Measurements from ENCODE around the gene PPP2R2C. TPM values are rescaled to one million over a fixed set of nuclear protein-coding genes. Genes with fewer than 3 reads are reported as not detected.

PPP2R2C gene
- total and polyA plus RNA-seq, 2 donors: 5.4 to 6.4 TPM

DNA sequence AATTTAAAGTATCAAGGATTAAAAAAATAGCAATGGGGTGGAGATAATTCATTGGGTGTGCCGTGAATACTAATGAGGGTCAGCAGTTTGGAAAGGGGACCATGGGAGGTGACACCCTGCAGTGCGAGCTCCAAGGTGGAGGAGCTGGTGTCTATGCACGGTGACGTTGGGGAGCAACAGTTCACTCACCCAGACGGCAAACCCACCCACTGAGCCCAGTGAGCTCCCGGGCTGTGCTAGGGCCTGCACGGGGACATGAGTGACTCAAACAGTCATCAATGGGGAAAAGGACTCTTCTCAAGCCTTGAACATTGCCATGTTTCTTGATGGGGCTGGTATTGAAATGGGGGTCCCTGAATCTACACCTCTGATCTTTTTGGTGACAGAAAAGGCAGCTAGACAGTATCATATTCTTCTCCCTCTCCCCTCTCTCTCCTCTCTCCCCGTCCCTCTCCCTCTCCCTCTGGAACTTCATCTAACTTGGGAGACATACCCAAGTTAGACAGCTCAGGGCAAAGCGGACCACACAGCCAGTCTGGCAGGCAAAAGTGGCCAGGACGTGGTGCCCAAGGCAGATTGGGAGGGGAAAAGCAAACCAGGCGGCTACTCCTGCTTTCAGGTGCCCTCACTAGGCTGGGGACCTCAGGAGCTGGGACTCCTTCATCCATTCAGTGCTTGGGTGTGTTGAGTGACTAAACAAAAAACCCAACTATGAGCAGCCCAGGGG, 26.3 kb upstream of the PPP2R2C start:
- H3K9me3 ChIP-seq (ENCODE audit: control insufficient read depth in 2 of 2, insufficient read depth in 1 of 2, low read length in 1 of 2): peaks cover 0 to 6% of the 10 kb centered on the region in 2 donors
- no peaks in the 10 kb centered on the region for H3K4me1 ChIP-seq (ENCODE audit: control insufficient read depth in 2 of 2, insufficient read depth in 2 of 2, low read length in 2 of 2)
- 80% methylated on average over 11 of the region's 11 CpGs for WGBS
- DNase-seq (ENCODE audit: low read depth in 6 of 9, low spot score in 9 of 9): no peak
- no peak overlapping the region for H3K27ac ChIP-seq (ENCODE audit: low read depth in 1 of 2, low read length in 1 of 2)
- no peak overlapping the region for H3K4me3 ChIP-seq (ENCODE audit: low read length in 2 of 2)
- H3K36me3 ChIP-seq (ENCODE audit: control insufficient read depth in 2 of 2, insufficient read depth in 2 of 2, low read length in 1 of 2): no peaks in the 10 kb centered on the region
- no peaks in the 10 kb centered on the region for H3K27me3 ChIP-seq (ENCODE audit: control insufficient read depth in 2 of 2, insufficient read depth in 1 of 2, low read length in 1 of 2)

DNA sequence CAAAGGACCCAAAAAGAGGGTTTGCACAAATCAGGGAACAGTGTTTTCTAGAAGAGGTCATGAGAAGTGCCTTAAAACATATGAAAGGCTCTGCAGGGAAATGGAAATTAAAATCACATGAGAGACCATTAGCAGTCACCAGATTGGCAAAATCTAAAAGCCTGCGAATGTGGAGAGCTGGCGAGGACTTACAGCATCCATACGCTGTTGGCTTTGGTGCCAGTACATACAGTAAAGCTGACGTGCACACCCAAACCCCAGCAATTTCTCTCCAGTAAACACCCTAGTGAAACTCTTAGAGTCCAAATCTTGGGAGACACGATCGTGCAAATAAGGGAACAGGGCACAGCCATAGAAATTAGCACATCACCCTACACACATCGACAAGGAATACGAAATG, 25.4 kb upstream of the PPP2R2C start:
- no peaks in the 10 kb centered on the region for H3K36me3 ChIP-seq (ENCODE audit: control insufficient read depth in 2 of 2, insufficient read depth in 2 of 2, low read length in 1 of 2)
- 93% methylated on average over 8 of the region's 8 CpGs for WGBS
- no peak for DNase-seq (ENCODE audit: low read depth in 6 of 9, low spot score in 9 of 9)
- H3K27ac ChIP-seq (ENCODE audit: low read depth in 1 of 2, low read length in 1 of 2): no peak overlapping the region
- H3K4me1 ChIP-seq (ENCODE audit: control insufficient read depth in 2 of 2, insufficient read depth in 2 of 2, low read length in 2 of 2): no peaks in the 10 kb centered on the region
- H3K9me3 ChIP-seq (ENCODE audit: control insufficient read depth in 2 of 2, insufficient read depth in 1 of 2, low read length in 1 of 2): peaks cover 0 to under 1% of the 10 kb centered on the region in 2 donors
- H3K4me3 ChIP-seq (ENCODE audit: low read length in 2 of 2): no peak overlapping the region
- no peaks in the 10 kb centered on the region for H3K27me3 ChIP-seq (ENCODE audit: control insufficient read depth in 2 of 2, insufficient read depth in 1 of 2, low read length in 1 of 2)

DNA sequence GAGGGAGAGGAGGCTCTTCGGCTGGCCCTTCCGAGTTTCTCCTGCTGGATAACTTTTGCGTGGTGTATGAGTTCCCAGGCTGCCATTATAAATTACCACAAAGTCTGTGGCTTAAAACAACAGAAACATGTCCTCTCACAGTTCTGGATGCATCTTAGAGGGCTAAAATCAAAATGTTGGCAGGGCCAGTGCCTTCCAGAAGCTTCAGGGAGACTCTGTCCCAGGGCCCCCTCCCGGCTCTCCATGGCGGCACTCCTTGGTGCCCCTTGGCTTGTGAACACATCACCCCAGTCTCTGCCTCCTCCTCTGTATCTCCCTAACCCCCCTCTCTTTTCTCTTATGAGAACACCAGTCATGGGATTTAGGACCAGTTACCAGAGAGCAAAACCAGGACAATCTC, 23.3 kb upstream of the PPP2R2C start:
- WGBS: 97% methylated on average over 5 of the region's 5 CpGs
- Histone ChIP-seq H3K27ac (ENCODE audit: low read depth in 1 of 2, low read length in 1 of 2) (no peak overlapping the region), H3K4me3 (ENCODE audit: low read length in 2 of 2) (no peak overlapping the region), H3K4me1 (ENCODE audit: control insufficient read depth in 2 of 2, insufficient read depth in 2 of 2, low read length in 2 of 2) (no peaks in the 10 kb centered on the region), H3K9me3 (ENCODE audit: control insufficient read depth in 2 of 2, insufficient read depth in 1 of 2, low read length in 1 of 2) (no peaks in the 10 kb centered on the region), H3K36me3 (ENCODE audit: control insufficient read depth in 2 of 2, insufficient read depth in 2 of 2, low read length in 1 of 2) (no peaks in the 10 kb centered on the region), H3K27me3 (ENCODE audit: control insufficient read depth in 2 of 2, insufficient read depth in 1 of 2, low read length in 1 of 2) (no peaks in the 10 kb centered on the region)
- DNase-seq (ENCODE audit: low read depth in 6 of 9, low spot score in 9 of 9): no peak

DNA sequence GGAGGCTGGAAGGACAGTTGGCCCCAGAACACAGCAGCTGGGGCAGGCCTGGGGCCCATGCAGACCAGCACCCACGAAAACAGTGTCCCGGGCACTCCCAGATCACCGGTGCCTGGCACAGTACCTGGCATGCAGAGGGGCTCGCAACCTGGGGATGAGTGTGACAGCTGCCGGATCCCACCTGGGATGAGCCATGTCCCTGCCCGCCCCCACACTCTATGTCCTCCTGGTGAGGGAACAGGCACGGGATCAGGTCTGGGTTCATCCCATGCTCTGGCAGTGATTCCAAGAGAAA, 22.8 kb upstream of the PPP2R2C start:
- Histone ChIP-seq H3K27me3 (ENCODE audit: control insufficient read depth in 2 of 2, insufficient read depth in 1 of 2, low read length in 1 of 2) (no peaks in the 10 kb centered on the region), H3K4me3 (ENCODE audit: low read length in 2 of 2) (no peak overlapping the region), H3K9me3 (ENCODE audit: control insufficient read depth in 2 of 2, insufficient read depth in 1 of 2, low read length in 1 of 2) (no peaks in the 10 kb centered on the region), H3K27ac (ENCODE audit: low read depth in 1 of 2, low read length in 1 of 2) (no peak overlapping the region), H3K4me1 (ENCODE audit: control insufficient read depth in 2 of 2, insufficient read depth in 2 of 2, low read length in 2 of 2) (no peaks in the 10 kb centered on the region), H3K36me3 (ENCODE audit: control insufficient read depth in 2 of 2, insufficient read depth in 2 of 2, low read length in 1 of 2) (no peaks in the 10 kb centered on the region)
- DNase-seq (ENCODE audit: low read depth in 6 of 9, low spot score in 9 of 9): no peak
- 90% methylated on average over 7 of the region's 7 CpGs for WGBS

DNA sequence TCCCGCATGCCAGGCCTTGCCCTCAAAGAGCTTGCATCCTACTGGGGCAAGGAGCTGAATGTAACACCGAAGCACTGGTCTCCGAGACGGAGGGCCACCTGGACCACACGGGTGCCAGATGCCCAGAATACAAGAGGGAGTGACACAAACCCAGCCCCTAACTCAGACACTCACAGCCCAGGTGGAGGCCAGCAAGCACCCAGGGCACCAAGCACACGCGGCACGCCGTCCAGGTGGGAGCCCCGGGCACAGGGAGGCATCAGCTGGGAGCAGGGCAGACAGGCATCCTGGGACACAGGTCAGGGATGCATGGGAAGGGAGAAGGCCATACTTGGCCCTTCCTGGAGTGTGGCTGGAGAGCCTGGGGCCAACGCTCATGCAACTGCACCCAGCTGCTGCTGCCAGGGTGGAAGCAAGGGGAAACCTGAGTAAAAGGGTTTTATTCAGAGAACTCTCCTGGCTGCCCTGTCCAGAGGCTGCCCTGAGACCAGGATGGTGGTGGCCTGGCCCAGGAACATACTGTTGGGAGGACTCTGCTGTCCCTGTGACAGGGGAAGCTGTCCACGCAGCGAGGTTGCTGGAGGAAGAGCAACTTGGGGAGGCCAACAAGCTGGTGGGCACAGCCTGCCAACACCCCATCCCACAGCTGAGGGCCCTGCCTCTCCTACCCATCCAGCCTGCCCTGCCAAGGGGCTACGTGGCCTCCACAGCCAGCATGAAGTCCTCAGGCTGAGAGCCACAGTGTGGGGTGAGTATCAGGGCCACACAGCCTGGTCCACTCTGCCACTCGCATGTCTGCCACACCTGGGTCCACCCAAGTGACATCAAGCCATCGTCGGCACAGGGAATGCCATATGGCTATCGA, 22.2 kb upstream of the PPP2R2C start:
- WGBS: 88% methylated on average over 18 of the region's 18 CpGs
- Histone ChIP-seq H3K4me3 (ENCODE audit: low read length in 2 of 2) (no peak overlapping the region), H3K36me3 (ENCODE audit: control insufficient read depth in 2 of 2, insufficient read depth in 2 of 2, low read length in 1 of 2) (no peaks in the 10 kb centered on the region), H3K4me1 (ENCODE audit: control insufficient read depth in 2 of 2, insufficient read depth in 2 of 2, low read length in 2 of 2) (no peaks in the 10 kb centered on the region), H3K27ac (ENCODE audit: low read depth in 1 of 2, low read length in 1 of 2) (no peak overlapping the region), H3K9me3 (ENCODE audit: control insufficient read depth in 2 of 2, insufficient read depth in 1 of 2, low read length in 1 of 2) (no peaks in the 10 kb centered on the region), H3K27me3 (ENCODE audit: control insufficient read depth in 2 of 2, insufficient read depth in 1 of 2, low read length in 1 of 2) (no peaks in the 10 kb centered on the region)
- DNase-seq (ENCODE audit: low read depth in 6 of 9, low spot score in 9 of 9): no peak

DNA sequence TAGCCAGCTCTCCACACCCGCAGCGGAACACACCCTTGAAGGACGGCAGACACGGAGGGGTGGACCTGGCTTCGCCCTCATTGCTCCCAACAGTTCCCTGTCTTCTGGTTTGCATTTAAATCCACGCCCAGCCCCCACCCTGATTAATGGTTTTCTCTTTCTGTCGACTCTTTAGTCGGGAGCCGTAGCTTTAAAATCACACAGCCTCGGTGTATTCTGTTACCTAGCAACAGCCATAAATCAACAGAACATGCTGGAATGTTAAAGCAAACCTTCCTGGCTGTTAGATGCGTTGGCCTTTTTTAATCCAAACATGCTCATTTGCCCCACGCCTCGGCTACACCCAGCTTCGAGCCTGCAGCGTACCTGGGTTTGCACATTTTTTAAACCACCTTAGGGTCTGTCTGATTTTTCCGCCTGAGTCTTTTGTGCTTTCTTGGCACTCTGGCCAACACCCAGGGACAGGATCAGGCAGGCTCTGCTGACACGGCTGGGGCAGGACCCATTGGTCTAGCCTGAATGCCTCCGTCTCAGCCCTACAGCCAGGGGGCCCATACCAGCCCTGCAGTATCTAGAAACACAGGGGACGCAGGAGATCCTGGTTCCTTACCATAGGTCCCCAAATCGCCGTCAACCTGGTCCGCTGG, 21.4 kb upstream of the PPP2R2C start:
- no peaks in the 10 kb centered on the region for H3K4me1 ChIP-seq (ENCODE audit: control insufficient read depth in 2 of 2, insufficient read depth in 2 of 2, low read length in 2 of 2)
- no peaks in the 10 kb centered on the region for H3K9me3 ChIP-seq (ENCODE audit: control insufficient read depth in 2 of 2, insufficient read depth in 1 of 2, low read length in 1 of 2)
- H3K4me3 ChIP-seq (ENCODE audit: low read length in 2 of 2): no peak overlapping the region
- no peak overlapping the region for H3K27ac ChIP-seq (ENCODE audit: low read depth in 1 of 2, low read length in 1 of 2)
- no peaks in the 10 kb centered on the region for H3K36me3 ChIP-seq (ENCODE audit: control insufficient read depth in 2 of 2, insufficient read depth in 2 of 2, low read length in 1 of 2)
- WGBS: 47% methylated on average over 22 of the region's 22 CpGs
- DNase-seq (ENCODE audit: low read depth in 6 of 9, low spot score in 9 of 9): no peak
- H3K27me3 ChIP-seq (ENCODE audit: control insufficient read depth in 2 of 2, insufficient read depth in 1 of 2, low read length in 1 of 2): no peaks in the 10 kb centered on the region

DNA sequence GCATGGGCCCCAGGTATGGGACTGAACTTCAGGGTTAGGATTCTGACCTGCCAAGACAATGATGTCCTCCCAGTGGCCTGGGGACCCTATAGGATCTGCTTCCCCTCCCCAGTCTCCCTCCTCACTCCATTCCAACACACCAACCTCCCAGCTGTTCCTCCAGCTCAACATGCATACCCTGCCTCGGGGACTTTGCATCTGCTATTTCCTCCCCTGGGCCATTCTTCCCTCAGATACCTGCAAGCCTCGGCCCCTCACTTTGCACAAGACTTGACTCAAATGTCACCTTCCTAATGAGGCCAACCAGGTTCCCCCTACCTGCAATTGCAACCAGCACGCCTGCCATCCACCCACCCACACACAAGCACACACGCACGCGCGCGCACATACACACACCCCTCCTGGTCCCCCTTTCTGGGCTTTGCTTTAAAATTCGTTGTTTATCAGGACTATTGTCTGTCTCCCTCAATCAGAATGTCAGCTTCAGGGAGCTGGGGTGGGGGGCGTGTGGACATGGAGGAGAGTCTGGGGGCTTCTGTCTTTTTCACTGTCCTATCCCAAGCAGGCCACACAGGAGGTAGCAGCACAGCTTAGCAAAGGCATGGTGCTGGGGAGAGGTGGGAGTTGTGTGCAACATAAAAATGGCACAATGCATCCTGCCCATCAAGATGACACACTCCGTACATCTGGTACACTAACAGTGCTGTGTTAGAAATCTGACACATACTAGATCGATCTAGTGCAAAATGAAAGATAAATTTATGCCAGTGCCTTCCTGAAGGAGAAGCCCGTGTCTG, 20.6 kb upstream of the PPP2R2C start:
- Histone ChIP-seq H3K4me1 (ENCODE audit: control insufficient read depth in 2 of 2, insufficient read depth in 2 of 2, low read length in 2 of 2) (no peaks in the 10 kb centered on the region), H3K9me3 (ENCODE audit: control insufficient read depth in 2 of 2, insufficient read depth in 1 of 2, low read length in 1 of 2) (no peaks in the 10 kb centered on the region), H3K36me3 (ENCODE audit: control insufficient read depth in 2 of 2, insufficient read depth in 2 of 2, low read length in 1 of 2) (no peaks in the 10 kb centered on the region), H3K4me3 (ENCODE audit: low read length in 2 of 2) (no peak overlapping the region), H3K27ac (ENCODE audit: low read depth in 1 of 2, low read length in 1 of 2) (no peak overlapping the region), H3K27me3 (ENCODE audit: control insufficient read depth in 2 of 2, insufficient read depth in 1 of 2, low read length in 1 of 2) (no peaks in the 10 kb centered on the region)
- no peak for DNase-seq (ENCODE audit: low read depth in 6 of 9, low spot score in 9 of 9)
- 76% methylated on average over 13 of the region's 13 CpGs for WGBS

DNA sequence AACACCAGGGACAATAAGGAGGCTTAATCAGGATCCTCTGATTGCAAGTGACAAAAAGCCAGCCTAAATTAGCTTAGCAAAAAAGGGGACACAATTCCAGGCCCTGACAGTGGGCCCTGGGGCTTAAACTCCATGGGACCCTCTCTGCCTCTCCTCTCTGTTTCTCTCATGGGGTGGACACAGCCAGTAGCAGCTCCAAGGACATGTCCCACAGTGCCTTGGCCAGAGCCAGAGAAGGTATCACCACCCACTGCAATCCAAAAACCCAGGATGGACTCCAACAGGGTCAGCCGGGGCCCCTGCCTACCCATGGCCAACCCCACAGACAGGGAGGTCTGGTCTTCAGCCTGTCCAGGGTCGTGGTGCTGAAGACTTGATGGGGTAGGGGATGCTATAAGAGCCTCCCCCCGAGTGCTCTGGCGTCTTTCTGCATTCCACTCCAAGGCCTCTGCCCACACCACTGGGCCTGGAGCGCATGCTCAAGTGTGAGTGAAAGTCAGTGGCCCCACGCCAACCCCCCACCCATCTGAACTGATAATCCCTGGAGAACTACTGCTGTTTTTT, 19.7 kb upstream of the PPP2R2C start:
- H3K4me1 ChIP-seq (ENCODE audit: control insufficient read depth in 2 of 2, insufficient read depth in 2 of 2, low read length in 2 of 2): no peaks in the 10 kb centered on the region
- WGBS: 93% methylated on average over 6 of the region's 6 CpGs
- no peaks in the 10 kb centered on the region for H3K9me3 ChIP-seq (ENCODE audit: control insufficient read depth in 2 of 2, insufficient read depth in 1 of 2, low read length in 1 of 2)
- DNase-seq (ENCODE audit: low read depth in 6 of 9, low spot score in 9 of 9): no peak
- no peak overlapping the region for H3K4me3 ChIP-seq (ENCODE audit: low read length in 2 of 2)
- H3K36me3 ChIP-seq (ENCODE audit: control insufficient read depth in 2 of 2, insufficient read depth in 2 of 2, low read length in 1 of 2): no peaks in the 10 kb centered on the region
- H3K27ac ChIP-seq (ENCODE audit: low read depth in 1 of 2, low read length in 1 of 2): no peak overlapping the region
- H3K27me3 ChIP-seq (ENCODE audit: control insufficient read depth in 2 of 2, insufficient read depth in 1 of 2, low read length in 1 of 2): no peaks in the 10 kb centered on the region

All from thymus (tissue), 11 donors.